ENCODE results near the gene DHRS2. TPM values are rescaled to one million over a fixed set of nuclear protein-coding genes. Genes with fewer than 3 reads are reported as not detected.
A peak's percentile ranks its signal among the peaks of the same experiment; 100 is the strongest.
"Not testable (repeated sequence)": the region's sequence is repeated elsewhere in the genome, so short reads cannot be mapped to it uniquely, and the experiment has no call there.

The DHRS2 gene
- polyA plus RNA-seq, 10 donors: 0.08 to 0.57 (median 0.17) TPM; not detected in 3

DNA sequence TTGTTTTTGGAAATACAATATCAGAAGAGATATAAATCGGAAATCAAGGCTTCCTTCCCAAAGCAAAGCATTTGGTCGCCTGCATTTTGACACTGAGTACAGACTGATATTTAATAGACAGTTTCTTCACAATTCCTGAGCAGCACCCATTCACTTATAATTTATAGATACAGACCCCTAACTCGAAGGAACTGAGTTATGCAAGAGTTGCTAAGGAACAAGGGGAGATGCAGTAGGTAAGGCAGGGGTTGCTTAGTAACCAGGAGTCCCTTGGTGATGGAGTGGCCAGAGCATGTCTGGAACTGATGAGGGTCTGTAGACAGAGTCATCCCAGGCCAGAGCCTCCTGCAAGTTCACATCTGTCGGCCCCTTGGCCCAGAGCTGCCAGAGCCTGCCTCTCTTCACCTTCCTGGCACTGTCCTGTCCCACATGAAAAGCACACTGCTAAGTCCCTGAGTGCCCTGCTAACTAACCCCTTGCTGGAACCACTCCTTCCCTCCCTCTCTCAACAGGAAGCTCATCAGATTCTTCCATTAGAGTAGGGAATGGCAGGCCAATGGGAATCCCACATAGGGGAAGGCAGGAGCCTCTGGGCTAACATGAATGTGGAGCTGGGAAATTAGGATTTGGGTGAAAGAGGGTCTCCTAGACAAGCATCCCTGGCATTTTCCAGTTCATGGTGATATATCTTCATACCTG, 3.6 kb upstream of the DHRS2 start:
- DNase-seq: no peak

DNA sequence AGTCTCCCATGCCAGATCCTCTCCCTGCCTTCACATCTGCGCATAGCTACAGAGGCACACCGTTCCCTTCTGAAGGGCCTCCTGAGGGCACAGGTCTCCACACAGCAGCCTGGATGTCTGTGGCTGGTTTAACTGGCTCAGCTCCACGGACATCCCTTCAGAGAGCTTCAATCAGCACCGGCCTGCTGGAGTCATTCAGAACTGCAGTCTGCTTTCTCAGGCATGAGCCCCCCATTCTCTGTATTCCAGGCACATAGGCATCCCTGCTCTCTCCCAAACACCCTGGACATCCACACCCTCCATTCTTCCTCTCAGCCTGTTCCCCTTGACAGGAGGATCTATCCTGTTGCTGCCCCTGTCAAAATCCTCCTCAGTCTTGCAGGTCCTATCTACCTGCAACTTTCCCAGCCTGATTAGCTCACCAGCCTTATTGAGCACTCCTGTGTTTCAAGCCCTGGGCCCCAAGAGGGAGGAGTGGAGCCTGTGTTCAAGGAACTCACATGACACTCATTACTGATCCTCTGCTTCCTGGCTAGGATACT, 2.9 kb upstream of the DHRS2 start:
- peak in 1 of 3 donors; percentile 17 for DNase-seq

DNA sequence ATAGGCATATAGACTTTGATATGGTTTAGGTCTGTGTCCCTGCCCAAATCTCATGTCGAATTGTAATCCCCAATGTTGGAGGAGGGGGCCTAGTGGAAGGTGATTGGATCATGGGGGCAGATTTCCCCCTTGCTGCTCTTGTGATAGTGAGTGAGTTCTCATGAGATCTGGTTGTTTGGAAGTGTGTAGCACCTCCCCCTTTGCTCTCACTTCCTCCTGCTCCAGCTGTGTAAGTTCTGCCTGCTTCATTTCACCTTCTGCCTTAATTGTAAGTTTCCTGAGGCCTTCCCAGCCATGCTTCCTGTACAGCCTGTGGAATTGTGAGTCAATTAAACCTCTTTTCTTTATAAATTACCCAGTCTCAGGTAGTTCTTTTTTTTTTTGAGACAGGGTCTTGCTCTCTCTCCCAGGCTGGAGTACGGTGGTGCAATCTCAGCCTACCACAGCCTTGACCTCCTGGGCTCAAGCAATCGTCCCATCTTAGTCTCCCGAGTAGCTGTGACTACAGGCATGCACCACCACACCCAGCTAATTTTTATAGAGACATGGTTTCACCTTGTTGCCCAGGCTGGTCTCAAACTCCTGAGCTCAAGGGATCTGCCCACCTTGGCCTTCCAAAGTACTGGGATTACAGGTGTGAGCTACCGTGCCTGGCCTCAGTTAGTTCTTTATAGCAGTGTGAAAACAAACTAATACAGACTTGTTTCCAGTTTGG, 1.3 kb upstream of the DHRS2 start:
- not testable (repeated sequence) for DNase-seq

DNA sequence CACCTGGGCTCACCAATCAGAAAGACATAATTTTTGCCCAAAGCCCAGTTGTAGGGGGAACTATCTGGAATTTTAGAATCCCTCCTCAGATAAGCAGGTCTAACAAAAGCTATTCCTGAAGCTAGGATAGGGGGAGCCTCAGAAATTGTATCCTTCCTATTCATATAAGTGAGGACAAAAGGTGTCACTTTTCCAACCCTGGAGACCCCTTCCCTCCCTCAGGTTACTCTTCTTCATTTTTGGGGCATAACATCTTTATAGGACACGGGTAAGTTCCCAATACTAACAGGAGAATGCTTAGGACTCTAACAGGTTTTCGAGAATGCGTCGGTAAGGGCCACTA, 1.1 kb downstream of the DHRS2 start:
- not testable (repeated sequence) for DNase-seq

DNA sequence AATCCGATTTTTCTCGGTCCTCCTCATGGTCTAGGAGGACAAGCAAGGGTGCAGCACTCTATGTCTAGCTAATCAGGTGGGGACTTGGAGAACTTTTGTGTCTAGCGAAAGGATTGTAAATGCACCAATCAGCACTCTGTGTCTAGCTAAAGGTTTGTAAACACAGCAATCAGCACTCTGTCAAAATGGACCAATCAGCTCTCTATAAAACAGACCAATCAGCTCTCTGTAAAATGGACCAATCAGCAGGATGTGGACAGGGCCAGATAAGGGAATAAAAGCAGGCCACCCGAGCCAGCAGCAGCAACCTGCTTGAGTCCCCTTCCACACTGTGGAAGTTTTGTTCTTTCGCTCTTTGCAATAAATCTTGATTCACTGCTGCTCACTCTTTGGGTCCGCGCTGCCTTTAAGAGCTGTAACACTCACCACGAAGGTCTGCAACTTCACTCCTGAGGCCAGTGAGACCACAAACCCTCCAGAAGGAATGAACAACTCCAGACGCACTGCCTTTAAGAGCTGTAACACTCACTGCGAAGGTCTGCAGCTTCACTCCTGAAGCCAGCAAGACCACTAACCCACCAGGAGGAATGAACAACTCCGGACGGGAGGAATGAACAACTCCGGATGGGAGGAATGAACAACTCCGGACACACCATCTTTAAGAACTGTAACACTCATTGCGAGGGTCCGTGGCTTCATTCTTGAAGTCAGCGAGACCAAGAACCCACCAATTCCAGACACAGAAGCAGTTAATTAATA, 1.7 kb downstream of the DHRS2 start:
- DNase-seq: not testable (repeated sequence)

DNA sequence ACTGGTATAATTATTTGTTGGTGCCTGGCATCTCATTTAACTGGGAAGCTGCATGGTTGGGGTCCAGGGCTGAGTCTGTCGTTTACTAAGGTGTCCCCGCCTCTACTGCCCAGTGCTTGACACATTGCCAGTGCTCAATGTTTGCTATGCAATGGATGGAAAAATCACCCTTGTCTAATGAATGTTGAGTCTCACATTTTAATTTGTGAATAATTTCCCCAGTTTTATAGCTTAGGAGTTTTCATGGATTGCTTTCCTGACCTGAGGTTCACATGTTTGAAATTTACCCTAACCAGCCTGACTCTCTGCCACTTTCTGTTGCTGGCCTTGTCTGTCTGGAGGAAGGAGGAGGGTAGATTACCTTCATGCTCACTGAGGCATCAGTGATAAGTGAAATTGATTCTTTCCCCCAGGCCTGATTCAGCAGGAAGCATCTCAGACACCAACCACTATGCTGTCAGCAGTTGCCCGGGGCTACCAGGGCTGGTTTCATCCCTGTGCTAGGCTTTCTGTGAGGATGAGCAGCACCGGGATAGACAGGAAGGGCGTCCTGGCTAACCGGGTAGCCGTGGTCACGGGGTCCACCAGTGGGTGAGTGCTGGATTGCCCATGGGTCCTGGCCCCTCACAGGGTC, 2.4 kb downstream of the DHRS2 start:
- no peak for DNase-seq

DNA sequence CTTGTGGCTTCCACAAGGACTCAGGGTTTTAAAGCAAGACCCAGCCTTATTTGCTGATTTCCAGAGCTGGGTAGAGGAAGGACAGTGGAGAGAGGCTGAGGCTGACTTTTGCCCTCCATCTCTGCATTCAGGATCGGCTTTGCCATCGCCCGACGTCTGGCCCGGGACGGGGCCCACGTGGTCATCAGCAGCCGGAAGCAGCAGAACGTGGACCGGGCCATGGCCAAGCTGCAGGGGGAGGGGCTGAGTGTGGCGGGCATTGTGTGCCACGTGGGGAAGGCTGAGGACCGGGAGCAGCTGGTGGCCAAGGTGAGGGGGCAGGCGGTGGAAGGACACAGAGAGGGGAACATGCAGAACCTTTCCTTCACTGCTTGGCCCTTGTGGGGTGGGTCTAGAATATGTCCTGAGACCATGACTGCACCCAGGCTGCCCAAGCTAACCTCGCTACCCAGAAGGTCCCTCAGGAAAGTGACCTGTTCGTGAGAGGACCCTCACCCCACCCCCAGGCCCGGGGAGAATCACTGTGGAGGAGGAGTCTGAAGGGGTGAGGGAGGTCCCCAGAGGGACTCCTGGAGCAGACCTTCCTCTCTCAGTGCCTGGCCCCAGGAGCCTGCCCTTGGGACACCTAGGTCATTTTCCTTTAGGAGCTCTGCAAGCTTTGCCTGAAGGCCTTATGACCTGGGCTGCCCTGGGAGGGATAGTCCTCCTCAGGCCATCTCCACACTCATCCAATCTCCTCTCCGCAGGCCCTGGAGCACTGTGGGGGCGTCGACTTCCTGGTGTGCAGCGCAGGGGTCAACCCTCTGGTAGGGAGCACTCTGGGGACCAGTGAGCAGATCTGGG, 3.1 kb downstream of the DHRS2 start:
- no peak for DNase-seq

DNA sequence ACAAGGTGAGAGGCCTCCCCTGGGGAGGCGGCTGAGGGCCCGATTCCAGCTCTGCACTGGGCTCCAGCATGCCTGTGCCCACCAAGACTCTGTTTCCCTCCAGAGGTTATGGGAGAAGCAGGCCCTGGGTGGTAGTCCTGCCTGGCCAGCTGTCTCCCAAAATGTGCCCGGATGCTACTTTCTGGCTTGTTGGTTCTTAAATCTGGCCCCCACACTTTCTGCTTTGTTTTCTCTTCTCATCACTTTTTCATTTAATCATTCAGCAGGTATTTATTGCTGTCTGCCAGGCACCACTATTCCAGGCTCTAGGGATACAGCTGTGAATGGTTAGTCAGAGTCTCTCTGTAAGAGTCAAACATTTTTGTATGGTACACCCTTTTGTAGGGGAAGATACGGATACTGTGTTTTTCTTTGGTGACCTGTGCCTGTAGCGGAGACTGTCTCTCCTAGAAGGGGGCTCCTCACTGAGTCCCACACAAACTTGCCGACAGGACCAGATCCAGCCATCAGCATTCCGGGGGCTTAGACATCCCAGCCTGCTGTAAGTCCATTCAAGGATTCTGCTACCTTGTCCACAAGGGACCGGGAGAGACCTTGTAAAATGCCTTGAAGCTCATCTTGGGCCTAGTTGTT, 3.8 kb downstream of the DHRS2 start:
- peak in 1 of 3 donors; percentile 12 for DNase-seq

DNA sequence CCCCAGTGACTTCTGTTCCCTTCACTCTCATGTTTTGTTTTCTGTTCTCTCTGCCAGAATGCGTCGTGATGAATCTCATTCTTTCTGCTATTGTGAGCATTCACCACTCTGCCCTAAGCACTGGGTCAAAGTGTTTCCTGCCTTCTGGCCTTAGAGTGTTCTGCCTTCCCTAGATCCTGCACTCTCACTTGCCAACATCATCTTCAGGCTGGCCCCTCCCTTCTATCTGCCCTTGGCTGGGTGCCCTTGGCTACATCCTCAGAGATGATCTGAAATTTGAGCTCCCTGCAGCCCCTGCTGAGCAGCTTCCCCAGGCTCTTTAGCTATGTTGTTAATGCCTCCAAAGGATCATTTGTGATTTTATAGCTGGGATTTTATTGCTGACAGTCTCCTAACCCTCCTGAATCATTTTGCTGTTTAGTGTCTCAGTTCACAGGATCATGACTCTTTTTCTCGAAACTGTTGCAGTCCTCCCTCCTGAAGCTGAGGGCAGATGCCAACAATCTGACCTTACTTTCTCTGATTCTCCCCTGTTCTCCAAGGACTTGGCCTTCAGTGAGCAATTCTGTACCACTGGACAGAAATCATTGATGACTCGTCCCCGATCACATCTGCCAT, 4.5 kb downstream of the DHRS2 start:
- DNase-seq: peak; percentile 66 to 82 (median 71)

DNA sequence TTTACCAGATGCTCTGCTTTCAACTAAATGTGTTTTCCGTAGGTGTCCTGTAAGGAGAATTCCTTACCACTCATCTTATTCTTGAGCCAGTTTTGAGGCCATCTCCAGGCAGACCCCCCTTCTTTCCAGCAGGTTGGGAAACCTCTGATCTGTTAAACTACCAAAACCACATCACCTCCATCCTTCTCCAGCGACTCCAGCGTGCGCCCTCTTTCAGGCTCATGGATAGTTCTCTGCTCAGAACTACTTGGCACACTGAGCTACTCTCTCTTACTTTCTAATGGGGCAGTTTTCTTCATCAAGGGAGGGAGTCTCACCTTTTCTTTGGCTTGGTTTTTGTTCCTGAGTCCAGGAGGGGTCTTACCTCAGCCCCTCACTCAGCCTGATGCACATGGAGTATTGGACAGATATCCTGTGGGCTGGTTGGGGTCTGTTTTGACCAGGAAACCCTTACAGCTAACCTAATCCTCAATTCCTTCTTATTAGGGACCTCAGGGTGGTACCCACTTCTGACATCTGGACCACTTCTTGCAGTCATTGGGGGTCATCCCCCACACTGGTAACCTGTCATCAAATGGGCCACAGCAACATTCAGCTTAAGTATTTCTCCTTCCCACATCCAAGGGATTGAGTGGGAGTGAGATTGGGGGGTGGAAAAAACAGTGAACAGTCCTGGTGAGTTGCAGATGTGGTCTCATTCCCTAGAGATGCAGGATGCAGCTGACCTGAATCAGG, 5.2 kb downstream of the DHRS2 start:
- no peak for DNase-seq

DNA sequence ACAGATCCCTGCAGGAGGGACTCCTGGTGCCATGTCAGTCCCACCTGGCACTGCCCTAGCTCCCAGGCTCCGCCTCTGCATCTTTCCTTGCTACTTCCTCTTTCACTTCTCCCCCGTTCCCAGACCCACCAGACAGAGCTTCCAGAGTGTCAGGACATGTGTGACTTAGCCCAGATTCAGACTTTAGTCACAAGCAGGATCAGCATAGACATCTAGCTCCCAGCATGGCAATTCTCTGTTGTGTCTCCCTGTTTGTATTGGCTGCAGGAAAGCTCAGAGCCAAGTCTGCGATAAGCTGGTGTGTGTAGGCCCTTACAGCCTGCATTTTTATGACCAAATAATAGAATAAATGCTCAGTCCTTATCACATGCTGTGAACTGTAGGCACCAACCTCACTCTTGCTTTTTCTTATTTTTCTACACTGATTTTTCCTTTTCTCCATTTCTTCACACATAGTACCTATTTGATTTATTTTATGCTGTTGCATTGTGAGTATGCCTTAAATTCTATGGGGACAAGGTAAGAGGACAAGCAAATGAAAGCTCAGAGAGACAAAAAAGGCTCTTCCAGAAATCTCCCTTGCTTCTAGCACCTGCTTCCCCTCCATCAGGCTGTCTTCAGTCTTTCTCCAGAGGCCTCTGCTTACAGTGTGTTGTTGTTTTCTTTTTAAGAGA, 5.9 kb downstream of the DHRS2 start:
- no peak for DNase-seq

DNA sequence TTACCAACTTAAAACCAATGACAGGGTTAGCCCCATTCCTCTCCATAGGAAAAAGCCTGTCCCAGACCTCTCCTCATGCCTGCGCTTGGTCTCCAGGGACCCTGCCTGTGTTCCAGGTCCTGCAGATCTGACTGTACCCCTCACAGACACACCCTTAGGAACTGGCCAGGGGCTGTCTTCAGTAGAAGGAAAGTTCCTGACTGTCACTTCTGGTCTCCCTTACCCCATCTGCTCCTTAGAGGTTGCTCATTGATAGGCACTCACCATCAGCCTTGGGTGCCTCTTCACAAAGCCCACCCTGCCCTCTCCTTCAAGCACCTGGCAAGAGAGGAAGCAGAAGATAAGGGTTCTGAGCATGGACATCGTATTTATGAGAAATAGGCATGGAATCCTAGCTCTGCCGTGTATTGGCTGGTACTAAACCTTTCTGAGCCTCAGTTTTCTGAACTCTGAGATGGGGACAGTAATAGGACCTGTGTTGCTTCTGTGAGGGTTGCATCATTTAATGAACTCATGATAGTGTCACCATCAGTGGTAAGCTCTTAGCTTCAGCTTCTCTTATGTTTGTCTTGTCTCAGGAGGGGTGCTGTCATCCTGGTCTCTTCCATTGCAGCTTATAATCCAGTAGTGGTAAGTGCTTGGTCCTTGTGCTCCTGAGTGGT, 7.5 kb downstream of the DHRS2 start:
- DNase-seq: no peak

DNA sequence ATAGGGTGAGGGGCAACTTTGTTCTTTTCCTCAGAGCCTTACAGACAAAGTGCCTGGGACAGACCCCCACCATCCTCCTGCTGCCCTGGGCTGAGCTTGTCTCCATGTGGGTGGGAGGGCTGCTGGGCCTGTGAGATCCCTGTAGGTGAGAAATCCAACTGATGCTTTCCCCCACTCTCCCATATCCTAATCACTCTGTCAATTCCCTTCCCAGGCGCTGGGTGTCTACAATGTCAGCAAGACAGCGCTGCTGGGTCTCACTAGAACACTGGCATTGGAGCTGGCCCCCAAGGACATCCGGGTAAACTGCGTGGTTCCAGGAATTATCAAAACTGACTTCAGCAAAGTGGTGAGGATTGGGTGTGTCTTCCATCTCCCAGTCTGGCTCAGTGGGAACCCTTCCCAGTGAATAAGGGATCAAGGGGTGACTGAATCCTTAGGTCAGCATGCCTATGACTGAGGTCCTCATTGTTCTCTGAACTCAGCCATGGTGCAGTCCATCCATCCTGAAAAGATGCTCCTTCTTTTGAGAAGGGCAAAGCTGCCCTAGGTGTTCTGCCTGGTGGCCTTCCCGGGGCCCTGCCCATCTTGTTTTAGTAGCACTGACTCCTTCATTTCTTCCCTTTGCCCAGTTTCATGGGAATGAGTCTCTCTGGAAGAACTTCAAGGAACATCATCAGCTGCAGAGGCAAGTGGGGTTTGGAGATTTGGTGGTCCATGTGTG, 8.2 kb downstream of the DHRS2 start:
- no peak for DNase-seq

DNA sequence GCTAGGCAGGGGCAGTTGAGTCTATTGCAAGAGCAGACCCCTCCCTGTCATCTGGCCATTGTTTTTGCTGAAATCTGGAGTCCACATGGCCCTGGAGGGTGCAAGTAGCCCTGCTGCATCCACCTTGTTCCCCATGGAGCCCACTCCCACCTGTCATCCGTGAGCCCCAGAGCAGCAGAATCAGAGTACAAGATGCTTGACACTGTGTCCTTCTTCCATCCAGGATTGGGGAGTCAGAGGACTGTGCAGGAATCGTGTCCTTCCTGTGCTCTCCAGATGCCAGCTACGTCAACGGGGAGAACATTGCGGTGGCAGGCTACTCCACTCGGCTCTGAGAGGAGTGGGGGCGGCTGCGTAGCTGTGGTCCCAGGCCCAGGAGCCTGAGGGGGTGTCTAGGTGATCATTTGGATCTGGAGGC, 8.8 kb downstream of the DHRS2 start:
- DNase-seq: no peak

DNA sequence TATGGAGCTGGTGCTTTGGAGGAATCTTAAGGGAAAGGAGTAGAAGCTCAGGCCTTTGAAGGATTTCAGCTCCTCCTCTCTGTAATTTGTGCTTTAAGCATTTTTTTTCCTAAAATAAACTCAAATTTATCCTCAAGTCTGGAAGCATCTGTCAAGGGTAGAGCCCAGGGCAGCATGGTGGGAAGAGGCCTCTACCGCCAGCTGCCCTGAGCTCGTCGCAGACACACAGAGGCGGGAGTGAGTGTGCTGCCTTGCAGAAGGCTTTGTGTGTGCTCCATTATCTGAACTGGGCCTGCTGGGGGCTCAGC, 9.3 kb downstream of the DHRS2 start:
- no peak for DNase-seq

DNA sequence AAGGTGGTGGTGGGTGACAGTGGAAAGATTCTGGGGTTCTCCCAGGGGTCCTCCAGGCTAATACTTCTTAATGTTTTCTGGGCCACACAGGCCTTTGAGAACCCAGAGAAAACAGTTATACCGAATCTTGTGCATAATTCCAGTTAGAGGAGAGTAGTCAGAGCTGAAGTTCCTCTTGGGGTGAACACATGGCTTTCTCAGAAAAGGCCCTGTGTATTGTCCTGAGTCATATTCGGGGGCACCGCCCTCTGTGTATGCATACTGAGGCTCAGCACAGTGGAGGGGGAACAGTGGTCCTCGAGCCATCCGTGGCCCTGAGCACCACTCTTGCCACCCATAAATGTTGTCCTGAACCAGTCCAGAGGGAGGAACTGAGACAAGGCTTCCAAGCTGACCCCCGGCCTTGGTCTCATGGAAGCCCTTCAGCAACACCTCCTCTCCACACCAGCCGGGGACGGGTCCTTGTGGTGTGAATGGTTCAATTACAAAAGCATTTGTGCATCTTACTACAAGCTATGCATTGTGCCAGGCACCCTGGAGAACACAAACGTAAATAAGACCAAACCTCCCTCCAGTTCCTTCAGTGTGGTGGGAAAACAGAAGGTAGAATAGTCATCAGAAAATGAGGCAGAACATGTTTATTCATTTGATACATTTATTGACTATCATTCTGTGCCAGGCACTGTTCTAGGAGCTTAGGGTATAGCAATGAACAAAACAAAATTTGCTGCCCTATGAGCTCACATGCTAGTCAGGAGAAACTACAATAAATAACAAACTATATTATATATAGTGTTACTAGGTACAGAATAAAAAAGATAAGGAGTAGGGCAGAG, 9.9 kb downstream of the DHRS2 start:
- no peak for DNase-seq
